SKM-1 treated with dmso at 0.1 percent for 144 hours (cell line): ENCODE measurements around the gene ECM2.

ENCODE experiments used
- DNase-seq: peaks from one replicate; lab custom pipeline; 2025; ENCODE audit not compliant: unreplicated experiment; lab: John Stamatoyannopoulos, UW

The ECM2 gene

DNA sequence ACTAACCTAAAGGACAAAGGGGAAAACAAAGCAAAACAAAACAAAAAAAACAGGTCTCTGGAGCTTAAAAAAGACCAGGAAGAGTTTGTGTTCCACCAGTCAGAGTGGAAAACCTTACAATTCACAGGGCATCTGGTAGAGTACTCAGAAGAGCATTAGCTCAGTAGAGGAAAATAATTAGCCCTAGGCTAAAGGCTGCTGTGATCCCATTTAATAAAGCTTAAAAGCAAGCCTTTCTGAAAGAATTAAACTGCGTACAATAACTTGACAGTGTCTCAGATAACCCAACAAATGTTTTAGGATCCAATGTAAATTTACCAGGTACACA, 7.3 kb downstream of the ECM2 start:
- no peak for DNase-seq

DNA sequence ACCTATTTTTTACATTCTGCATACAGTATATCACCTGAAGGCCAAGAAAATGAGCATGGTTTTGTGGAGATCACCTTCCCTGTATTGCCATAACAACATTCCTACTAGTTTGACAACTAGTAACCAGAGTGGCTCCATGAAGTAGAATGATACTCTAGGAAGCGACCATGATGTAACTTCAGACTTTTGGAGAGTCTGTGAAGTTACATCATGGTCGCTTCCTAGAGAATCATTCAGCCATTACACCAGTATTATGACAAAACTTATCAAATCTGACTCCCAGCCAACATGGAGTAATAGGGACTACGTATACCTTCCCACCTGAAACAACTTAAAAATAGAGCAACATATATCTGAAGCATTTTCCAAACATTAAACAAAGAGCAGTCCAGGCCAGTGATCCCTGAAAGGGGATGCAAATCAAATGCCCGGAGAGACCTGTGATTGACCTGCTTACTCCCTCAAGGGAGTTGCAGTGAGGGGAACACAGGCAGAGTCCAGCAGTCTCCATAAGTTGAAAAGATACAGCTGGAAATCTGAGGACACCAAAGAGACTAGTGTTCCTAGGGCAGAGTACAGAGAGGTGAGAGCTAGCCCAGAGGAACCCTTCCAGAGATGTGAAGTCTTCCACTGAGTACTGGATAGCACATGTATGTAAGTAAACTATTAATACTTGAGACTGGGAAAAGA, 7.8 kb downstream of the ECM2 start:
- DNase-seq, result no peak

DNA sequence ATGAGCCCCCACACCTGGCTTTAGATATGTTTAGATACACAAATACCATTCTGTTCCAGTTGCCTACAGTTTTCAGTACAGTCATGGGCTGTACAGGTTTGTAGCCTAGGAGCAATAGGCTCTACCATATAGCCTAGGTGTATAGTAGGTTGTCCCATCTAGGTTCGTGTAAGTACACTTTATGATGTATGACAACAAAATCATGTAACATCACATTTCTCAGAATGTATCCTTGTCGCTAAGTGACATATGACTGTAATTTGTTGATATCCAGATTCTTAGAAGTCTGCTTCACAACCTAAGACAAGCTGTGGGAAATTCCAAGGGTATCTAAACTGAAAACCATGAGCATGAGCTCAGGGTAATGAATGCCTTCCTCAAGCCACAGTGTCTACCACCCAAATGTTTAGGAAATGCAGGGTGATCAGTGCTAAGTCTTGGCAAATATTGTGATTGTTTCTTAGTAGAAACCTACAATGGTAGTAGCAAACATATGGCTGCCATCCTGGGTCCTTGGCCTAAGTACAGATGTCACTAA, 8.4 kb downstream of the ECM2 start:
- DNase-seq, result no peak

DNA sequence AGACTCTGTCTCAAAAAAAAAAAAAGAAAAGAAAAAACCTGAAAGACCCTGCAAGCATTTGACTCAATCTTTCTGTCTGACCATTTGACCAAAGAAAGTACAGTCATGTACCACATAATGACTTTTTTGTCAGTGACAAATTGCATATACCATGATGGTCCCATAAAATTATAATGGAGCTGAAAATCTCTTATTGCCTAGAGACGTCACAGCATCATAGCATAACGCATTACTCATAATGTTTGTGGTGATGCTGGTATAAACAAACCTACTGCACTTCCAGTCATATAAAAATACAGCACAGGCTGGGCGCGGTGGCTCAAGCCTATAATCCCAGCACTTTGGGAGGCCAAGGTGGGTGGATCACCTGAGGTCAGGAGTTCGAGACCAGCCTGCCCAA, 10.5 kb downstream of the ECM2 start:
- DNase-seq, result no peak

DNA sequence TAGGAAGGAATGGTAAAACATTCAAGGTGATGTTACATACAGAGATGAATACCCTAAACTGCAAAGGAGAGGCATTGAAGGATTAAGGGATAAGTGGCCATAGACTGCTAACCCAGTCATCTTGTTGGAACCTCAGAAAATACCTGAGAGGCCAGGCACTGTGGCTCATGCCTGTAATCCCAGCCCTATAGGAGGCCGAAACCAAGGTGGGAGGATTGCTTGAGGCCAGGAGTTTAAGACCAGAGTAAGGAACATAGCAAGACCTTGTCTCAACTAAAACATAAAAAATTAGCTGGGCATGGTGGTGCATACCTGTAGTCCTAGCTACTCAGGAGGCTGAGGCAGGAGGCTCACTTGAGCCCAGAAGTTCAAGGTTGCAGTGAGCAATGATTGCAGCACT, 10.9 kb downstream of the ECM2 start:
- DNase-seq, result no peak

DNA sequence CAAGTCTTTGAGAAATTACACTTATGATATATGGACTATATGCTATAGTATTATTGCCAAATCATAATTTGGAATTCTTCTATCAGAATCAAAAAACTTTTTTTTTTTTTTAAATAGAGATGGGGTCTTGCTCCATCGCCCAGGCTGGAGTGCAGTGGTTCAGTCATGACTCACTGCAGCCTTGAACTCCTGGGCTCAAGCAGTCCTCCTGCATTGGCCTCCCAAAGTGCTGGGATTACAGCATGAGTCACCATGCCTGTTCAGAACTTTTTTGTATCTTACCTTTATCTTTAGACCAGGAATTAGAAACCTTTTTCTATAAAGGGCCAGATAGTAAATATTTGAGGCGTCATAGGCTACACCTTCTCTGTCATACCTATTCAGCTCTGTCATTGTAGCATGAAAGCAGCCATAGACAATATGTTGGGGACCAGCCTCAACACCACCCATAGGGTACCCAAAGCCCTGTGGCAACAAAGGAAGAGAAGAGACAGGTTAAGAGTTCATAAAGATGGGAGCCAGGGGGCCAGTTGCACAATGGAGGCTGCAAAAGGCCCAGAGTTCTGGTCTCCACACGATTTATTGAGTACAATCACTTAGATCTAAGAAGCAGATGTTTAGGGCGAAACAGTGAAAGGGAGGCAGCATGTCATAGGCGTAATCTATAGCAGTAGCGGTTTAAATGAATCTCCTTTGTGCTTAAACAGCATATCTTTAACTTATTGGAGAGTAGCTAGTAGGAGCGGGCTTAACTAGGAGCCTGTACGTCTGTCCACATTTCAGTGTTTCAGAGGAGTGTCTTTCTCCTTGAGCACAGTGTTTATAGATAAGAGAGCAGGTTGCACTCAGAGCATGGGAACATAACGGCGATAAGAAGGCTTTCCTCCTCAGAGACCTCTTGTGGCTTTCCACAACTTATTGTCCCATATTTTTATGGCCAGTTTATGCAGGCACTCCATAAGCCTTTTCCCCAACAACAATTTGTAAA, 12.5 kb downstream of the ECM2 start:
- DNase-seq, result no peak

DNA sequence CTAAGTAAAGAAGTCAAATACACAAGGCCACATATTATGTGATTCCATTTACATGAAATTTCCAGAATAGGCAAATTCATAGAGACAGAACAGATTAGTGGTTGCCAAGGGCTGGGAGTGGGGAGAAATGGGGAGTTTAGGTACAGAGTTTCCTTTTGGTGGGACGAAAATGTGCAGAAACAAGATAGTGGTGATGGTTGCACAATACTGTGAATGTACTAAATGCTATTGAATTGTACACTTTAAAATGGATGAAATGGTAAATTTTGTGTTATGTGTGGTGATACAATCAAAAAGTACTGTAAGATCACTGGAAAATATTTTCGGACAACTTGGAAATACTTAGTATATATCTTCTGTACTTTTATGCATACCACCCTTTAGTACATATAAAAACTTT, 15.0 kb downstream of the ECM2 start:
- DNase-seq, result no peak

DNA sequence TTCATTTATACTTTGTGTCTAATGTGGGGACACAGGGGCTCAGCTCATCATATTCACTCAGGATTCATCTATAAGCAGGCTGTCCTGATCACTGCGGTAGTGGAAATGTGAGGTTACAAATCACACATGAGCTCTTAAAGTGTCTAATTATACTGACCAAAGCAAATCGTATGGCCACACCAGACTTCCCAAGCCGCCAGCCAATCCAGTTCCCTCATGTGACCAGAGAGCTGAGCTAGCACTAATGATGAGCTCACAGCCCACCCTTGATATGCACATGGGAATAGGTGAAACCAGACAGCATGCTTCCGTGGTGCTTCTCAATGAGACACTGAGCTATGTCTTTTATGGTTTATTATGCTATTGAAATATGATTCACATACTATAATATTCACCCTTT, 17.6 kb downstream of the ECM2 start:
- no peak for DNase-seq

DNA sequence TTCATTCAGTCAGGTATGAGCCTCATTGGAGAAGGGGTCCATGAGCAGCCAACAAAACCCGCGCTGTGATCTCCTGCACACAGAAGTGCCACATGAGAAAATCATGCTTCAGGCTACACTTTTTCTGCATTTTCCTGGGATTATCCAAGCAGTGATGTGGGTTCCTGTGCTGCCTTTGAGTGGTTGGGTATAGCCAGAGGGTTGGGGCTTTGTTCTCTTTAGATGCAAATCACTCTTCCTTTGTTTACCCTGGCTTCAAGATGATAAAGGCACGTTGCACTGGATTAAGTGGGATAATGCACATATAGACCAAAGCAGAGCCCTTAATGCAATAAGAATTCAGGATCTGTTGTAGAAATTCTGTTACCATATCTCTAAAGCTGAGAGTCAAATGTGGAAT, 18.7 kb downstream of the ECM2 start:
- no peak for DNase-seq

DNA sequence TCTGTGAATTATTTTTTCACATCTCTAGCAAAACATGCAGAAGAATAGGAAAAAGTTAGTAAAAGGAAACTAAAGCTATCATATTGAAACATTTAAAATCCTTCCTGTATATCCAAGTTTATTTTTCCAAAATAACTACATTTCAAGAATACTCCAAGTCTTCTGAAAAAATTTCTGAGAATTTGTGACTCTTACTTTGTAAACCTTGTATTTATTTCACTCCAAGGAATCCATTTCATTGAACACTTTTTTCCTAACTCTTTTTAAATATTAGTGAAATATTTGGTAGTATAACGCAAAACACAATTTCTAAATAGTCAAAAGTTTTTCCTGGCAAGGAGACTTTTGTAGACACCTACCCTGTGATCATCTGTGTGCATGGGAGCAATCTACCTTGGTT, 19.3 kb downstream of the ECM2 start:
- DNase-seq, result no peak

DNA sequence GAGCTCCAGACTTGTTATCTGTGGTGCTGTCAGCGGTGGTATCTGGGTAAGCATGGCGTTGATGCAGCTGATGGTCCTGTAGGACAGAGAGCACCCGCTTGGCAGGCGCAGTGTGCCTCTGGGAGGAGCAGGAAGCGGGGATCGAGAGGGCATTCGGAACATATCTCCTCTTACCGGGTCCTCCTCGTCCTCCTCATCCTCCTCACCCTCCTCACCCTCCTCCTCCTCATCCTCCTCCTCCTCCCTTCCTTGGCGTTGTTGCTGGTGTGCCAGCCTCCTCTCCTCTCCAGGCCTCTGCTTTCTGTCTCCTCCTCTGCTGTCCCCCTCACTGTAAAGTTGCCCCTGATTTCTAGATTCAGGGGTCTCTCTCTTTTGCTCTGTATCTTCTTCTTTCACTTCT, 21.2 kb downstream of the ECM2 start:
- DNase-seq, result no peak

DNA sequence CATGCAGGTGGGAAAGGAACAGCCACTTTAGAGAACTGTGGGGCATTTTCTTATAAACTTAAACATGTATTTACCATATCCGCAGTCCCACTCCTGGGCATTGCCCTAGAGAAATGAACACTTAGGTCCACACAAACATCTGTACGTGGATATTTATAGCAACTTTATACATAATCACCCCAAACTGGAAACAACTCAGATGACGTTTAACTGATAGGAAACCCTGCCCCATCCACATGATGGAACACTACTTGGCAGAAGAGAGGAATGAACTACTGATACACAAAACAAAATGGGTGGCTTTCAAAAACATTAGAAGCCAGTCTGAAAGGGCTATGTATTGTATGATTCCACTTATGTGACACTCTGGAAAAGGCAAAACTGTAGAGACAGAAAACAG, 22.4 kb downstream of the ECM2 start:
- no peak for DNase-seq

DNA sequence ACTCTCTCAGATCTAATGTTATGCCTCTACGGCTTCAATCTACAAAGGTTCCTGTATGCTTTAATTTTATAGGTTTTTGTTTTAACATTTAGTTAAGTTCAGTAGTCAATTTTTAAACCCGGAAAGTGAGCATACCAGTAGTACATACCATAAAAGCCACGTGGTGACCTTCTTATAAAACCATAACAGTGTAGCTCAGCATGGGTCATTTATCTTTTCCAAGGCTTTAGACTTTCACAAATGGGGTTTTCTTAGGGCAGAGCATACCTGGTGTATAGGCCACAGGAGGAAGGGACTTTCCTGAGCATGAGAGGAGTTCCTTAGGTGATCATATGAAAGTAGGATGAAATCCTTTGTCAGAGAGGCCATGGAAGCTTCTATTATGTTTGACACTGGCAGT, 23.2 kb downstream of the ECM2 start:
- no peak for DNase-seq

DNA sequence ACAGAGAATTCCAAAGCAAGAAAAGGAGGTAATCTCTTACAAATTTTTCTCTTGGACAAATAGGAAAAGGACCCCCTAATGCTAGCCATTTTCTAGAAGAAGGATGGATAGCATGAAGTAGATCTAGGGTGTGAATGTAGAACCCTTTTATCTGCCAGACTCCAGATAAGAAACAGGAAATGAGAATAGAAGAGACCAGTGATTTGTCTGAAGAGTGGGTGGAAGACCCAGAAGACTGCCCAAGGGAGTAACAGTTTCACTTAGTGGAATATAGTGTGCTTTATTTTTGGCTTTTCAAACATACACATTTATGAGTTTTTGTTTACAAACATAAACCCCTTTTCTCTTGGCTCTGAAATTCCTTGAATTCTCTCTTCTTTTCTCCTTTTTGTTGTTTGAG, 25.0 kb downstream of the ECM2 start:
- DNase-seq, result no peak

DNA sequence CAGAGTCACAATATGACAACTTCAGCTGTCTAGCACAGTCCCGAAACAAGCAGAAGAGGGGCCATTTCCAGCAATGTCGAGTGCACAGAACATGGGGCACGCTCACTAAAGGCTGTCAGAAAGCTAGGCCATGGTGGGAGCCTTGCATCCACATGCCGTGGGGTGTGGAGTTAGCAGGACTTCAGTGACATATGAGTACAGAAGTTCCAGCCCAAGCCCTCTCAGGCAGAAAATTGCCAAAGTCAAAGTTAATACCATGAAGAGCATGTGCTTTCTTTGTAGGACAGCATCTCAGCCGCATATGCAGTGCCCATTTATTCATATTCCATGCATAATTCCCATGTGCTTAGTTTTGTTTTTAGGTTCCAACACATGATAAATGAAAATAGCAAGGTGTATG, 26.7 kb downstream of the ECM2 start:
- no peak for DNase-seq

DNA sequence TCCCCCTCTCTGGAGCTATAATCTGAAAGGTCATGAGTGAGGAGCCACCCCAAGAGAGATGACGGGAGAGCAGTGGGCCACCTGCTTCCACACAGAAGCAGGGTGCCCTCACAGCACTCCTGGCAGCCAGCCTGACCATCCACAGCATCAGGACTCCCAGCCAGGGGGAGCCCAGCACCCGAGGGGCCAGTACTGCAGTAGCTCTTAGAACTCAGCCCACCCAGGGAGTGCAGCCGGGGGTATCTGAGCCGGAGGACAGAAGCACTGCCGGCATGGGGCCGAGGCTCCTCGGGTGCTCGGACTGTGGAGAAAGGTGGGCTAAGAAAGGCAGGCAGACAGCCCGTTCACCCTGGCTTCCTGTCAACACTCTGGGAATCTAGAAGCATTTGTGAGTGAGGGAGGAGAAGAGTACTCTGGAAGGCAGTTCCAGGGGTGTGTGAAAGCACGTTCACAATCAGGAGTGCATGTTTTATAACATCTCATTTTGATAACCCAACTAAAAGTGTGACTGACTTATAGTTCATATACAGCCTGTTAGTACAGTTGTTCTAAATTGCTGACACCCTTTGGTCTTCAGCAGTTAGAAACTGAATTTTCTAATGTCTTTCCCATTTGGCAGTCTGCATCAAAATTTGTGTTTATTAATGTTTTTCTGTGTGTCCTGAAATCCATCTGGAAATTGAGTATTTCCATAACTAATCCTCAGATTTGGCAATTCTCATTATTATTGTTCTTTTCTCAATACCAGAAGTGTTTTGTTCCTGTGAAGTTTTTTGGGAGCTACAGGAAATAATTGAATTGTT, 27.6 kb downstream of the ECM2 start:
- no peak for DNase-seq

DNA sequence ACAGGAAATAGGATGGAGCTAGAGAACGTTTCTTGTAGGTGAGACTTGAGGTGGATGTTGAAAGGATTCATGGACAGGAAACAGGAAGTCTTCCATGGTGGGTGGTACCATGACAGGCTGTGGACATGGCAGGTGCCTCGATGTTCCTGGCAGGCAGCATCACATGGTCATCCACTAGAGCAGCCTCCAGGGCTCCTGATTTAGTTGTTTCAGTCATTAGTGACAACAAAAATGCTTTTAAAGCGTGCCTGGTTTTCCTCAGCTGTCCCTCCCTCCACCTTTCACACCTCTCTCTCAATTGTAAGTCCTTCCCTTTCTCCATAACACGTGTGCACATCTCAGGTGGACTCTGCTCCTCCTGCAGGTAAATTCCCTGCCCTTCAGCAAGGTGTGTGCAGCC, 28.3 kb downstream of the ECM2 start:
- no peak for DNase-seq

DNA sequence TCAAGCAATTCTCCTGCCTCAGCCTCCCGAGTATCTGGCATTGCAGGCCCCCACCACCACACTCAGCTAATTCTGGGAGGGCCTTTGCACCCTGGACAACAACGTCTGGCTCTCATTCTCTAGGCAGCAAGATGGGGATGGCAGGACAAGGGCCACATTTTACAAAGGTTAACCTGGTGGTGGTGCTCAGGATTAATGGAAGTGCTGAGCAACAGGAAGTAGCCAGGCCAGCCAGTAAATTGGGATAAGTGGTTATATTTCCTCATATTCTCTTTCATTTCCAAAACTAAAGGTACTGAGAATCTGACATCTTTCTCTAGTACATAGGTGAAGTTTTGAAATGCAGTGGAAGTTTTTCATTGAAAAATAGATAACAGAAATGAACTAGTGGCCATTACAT, 28.8 kb downstream of the ECM2 start:
- no peak for DNase-seq

DNA sequence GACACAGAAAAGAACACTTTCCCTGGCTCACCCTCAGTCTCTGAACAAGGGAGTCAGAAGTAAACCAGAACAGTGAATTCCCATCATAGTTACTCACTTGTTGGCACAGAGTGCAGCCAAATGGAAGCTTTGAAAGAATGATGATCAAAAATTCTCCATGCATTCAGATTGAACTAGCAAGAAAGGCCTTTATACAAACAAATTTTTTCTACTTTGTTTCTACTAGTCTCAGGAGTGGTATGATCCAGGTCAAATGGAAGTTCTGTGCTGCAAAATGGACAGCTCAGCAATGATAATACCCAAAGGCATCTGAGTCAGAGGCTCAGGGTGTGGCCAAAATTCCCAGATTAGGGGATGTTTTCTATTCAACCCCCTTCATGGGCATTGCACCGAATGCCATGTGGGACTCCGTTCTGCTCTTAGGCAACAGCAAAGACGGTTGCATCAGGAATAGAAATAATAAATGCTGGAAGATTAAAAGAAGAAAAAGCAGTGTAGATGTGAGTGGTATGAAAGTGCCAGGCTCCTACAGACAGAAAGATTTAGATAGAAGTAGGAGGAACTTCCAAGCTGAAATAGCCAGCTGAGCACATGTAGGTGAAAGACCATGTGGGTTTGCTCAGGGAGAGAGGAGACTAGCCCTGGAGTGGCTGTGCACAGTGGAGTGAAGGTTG, 29.5 kb downstream of the ECM2 start:
- no peak for DNase-seq

DNA sequence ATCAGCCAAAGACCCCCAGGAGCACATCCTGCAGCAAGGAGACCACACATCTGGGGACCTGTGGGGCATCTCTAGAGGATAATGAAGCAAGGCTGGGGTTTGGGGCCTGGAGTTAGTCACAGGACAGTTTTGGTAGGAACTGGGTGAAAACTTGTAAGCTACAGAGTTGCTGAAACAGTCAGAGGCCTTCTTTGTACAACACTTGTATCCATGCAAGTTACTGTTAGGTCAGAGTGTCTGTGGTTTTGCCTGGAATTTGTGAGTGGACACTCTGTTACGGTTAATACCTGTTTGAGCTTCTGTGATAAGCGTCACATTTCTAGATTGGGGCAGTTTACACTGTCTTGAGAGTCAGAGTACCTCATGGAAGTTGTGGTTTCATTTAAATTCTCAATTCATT, 30.9 kb downstream of the ECM2 start:
- no peak for DNase-seq

DNA sequence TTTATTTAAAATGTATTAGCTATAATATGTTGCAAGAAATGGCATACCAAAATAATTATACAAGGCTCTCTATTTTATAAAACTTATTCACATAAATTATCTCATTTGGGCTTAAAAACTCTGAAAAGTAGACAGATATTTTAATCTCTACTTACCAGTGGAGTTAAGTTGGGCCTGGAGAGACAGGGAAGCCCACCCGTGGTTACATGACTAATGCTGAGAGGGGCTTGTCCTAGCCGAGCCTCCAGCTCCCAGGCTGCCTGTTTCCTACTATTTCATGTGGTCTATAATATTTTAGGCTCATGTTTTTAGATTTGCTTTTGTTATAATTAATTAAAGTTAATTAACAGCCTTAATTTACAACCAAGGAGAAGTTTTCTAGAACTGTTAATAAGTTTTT, 32.6 kb downstream of the ECM2 start:
- no peak for DNase-seq
